Transverse colon (tissue), 4 donors: ENCODE data around the gene ATP8B2. TPM values are rescaled to one million over a fixed set of nuclear protein-coding genes. Genes with fewer than 3 reads are reported as not detected.
"Not testable (repeated sequence)": the region's sequence is repeated elsewhere in the genome, so short reads cannot be mapped to it uniquely, and the experiment has no call there.

ENCODE experiments used
- DNase-seq: peaks from one replicate; pipeline ENCODE4 v3.0.0-alpha.2; 2019
- H3K27ac ChIP-seq, 4 donors: fragments of 200-600 bp; sonication (generic); 2 replicates each; pipeline ENCODE4 v1.5.1; 2016 to 2018; ENCODE audit warnings: inconsistent platforms in 4 of 4
- H3K27me3 ChIP-seq: fragments of 200-600 bp; sonication (generic); 2 replicates; pipeline ENCODE4 v1.5.1; 2017; ENCODE audit warnings: inconsistent platforms
- H3K36me3 ChIP-seq, 4 donors: fragments of 200-600 bp; sonication (generic); 2 replicates each; pipeline ENCODE4 v1.5.1; 2017 to 2019; ENCODE audit warnings: inconsistent platforms in 4 of 4
- H3K4me1 ChIP-seq, 4 donors: fragments of 200-600 bp; sonication (generic); 2 replicates each; pipeline ENCODE4 v1.5.1; 2017 to 2020; ENCODE audit warnings: inconsistent platforms in 4 of 4
- H3K4me3 ChIP-seq, 4 donors: fragments of 200-600 bp; sonication (generic); 1 replicate in 1 of 4; 2 replicates in 3 of 4; pipeline versions ENCODE4 v1.5.1 to v1.6.1; 2017 to 2019; ENCODE audit warnings: inconsistent platforms in 4 of 4
- H3K9me3 ChIP-seq, 2 donors: fragments of 200-600 bp; sonication (generic); 2 replicates each; pipeline ENCODE4 v1.5.1; 2017 to 2019; ENCODE audit warnings: inconsistent platforms in 2 of 2
- EP300 ChIP-seq: sonication (generic); formaldehyde crosslinking; IDR thresholded peaks from one replicate; pipeline ENCODE4 v1.6.1; 2017; ENCODE audit warnings: antibody characterized with exemption, low read depth
- POLR2A ChIP-seq: fragments of 450-650 bp; IDR thresholded peaks from one replicate; pipeline ENCODE4 v1.6.1; 2016; ENCODE audit warnings: antibody characterized with exemption, mild to moderate bottlenecking, moderate library complexity
- POLR2AphosphoS5 ChIP-seq, 3 donors: sonication (generic); formaldehyde crosslinking; IDR thresholded peaks; one replicate each; pipeline ENCODE4 v1.6.1; 2016; ENCODE audit warnings: antibody characterized with exemption in 3 of 3
- WGBS, 2 donors: methylation state at CpG; one replicate each; pipeline ENCODE4 v1.1.5; 2018; ENCODE audit warnings: low coverage in 1 of 2; 5-methylcytosine and 5-hydroxymethylcytosine counted together
- in situ Hi-C, 4 donors: fragments of 200-750 bp; cut with MboI; loops; one replicate each; pipeline versions ENCODE4 v1.15.0 to v1.15.1; 2017; ENCODE audit warnings: low sequenced_read_pairs in 3 of 4, low pct_ligation_motif_present in 1 of 4, low pct_unique_long_range_greater_than_20kb in 1 of 4
- intact Hi-C: fragments of 100-400 bp; cut with DNase I; formaldehyde crosslinking; loops from one replicate; pipeline ENCODE4 v1.15.1; 2023; ENCODE audit warnings: low total_unique reads
- total RNA-seq, 4 donors: library from RNA; depleted of rRNA; stranded (reverse); fragments of >200 nt; gene quantifications; one replicate each; pipeline ENCODE4 v1.1.0, GENCODE V29; 2016
- TF ChIP-seq, protein P1 (sequence below), 5 experiments: fragments of 200-600 bp in 3 of 5; fragments of 450-650 bp in 2 of 5; sonication (generic) in 3 of 5; IDR thresholded peaks; 1 replicate in 2 of 5; 2 replicates in 3 of 5; pipeline ENCODE4 v1.5.1; 2016 to 2017; ENCODE audit warnings: antibody characterized with exemption in 5 of 5, inconsistent platforms in 3 of 5, mild to moderate bottlenecking in 2 of 5, moderate library complexity in 1 of 5

ATP8B2 gene
- total RNA-seq, 4 donors from 2014 or later = 6.0 to 78.6 (median 24.9) TPM

DNA sequence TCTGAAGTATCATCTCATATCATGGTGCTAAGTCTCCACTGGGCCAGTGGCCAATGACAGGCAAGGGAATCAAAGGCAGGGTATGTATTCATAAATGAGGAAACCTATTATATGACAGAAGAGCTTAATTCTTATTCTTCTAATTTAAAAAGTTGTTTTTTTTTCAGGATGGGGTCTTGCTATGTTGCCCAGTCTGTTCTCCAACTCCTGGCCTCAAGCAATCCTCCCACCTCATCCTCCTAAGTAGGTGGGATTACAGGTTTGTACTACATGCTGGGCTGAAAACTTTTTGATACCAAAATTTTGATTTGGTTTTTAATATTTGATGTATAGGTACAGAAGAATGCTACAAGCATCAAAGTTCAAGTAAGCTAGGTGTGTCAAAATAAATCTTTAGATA is 35.0 kb downstream of the ATP8B2 start:
- intact Hi-C loops = no loop called here
- Histone ChIP-seq H3K27ac (no peak overlapping the region), H3K36me3 (no peaks in the 10 kb centered on the region), H3K4me1 (no peaks in the 10 kb centered on the region), H3K4me3 (no peak overlapping the region), H3K9me3 (no peaks in the 10 kb centered on the region), H3K27me3 (no peaks in the 10 kb centered on the region)
- no peak for DNase-seq
- in situ Hi-C loops = no loop called here
- no peak for TF ChIP-seq POLR2AphosphoS5 (IDR thresholded peaks at IDR 0.05)
- TF ChIP-seq POLR2A = no peak
- no peak for TF ChIP-seq EP300
- TF ChIP-seq, protein P1, sequence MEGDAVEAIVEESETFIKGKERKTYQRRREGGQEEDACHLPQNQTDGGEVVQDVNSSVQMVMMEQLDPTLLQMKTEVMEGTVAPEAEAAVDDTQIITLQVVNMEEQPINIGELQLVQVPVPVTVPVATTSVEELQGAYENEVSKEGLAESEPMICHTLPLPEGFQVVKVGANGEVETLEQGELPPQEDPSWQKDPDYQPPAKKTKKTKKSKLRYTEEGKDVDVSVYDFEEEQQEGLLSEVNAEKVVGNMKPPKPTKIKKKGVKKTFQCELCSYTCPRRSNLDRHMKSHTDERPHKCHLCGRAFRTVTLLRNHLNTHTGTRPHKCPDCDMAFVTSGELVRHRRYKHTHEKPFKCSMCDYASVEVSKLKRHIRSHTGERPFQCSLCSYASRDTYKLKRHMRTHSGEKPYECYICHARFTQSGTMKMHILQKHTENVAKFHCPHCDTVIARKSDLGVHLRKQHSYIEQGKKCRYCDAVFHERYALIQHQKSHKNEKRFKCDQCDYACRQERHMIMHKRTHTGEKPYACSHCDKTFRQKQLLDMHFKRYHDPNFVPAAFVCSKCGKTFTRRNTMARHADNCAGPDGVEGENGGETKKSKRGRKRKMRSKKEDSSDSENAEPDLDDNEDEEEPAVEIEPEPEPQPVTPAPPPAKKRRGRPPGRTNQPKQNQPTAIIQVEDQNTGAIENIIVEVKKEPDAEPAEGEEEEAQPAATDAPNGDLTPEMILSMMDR (IDR thresholded peaks at IDR 0.05) = no peak

DNA sequence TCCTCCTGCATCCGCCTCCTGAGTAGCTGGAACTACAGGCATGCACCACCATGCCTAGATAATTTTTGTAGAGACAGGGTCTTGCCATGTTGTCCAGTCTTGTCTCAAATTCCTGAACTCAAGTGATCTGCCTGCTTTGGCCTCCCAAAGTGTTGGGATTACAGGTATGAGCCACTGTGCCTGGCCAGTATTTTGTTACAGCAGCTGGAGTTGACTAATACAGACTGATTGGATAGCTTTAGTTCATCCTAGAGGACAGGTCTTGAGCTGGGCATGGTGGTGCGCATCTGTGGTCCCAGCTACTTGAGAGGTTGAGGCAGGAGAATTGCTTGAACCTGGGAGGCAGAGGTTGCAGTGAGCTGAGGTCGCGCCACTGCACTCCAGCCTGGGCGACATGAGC is 35.6 kb downstream of the ATP8B2 start:
- DNase-seq, H3K4me3 ChIP-seq, H3K27ac ChIP-seq, H3K4me1 ChIP-seq, H3K27me3 ChIP-seq, in situ Hi-C loops, H3K36me3 ChIP-seq, H3K9me3 ChIP-seq, intact Hi-C loops: not testable (repeated sequence)
- 89% methylated on average over 3 to 5 of the region's 5 CpGs for WGBS, 2 donors

DNA sequence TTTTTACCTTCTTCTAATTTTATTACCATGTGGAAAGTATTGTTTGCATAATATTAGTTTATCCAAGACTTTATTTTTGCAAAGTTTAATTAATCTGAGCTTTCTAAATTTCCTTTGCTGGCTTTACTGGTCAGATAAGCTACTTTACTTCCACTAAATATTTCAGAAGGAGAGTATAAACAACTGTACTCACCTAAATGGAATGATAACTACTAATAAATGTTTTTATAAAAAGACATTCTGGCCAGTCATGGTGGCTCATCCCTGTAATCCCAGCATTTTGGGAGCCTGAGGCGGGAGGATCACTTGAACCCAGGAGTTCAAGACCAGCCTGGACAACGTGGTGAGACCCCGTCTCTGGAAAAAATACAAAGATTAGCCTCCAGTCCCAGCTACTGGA is 36.0 kb downstream of the ATP8B2 start:
- no peak overlapping the region for H3K27ac ChIP-seq
- H3K4me1 ChIP-seq = no peaks in the 10 kb centered on the region
- no peaks in the 10 kb centered on the region for H3K36me3 ChIP-seq
- no peak for TF ChIP-seq POLR2A
- TF ChIP-seq POLR2AphosphoS5 (IDR thresholded peaks at IDR 0.05) = no peak
- TF ChIP-seq, protein P1 (IDR thresholded peaks at IDR 0.05) = no peak
- no peak for TF ChIP-seq EP300
- H3K4me3 ChIP-seq = no peak overlapping the region
- no peak for DNase-seq
- in situ Hi-C loops = no loop called here
- WGBS, 2 donors = 59 to 78% methylated on average over 3 of the region's 3 CpGs
- H3K27me3 ChIP-seq = no peaks in the 10 kb centered on the region
- no peaks in the 10 kb centered on the region for H3K9me3 ChIP-seq
- intact Hi-C loops = no loop called here

DNA sequence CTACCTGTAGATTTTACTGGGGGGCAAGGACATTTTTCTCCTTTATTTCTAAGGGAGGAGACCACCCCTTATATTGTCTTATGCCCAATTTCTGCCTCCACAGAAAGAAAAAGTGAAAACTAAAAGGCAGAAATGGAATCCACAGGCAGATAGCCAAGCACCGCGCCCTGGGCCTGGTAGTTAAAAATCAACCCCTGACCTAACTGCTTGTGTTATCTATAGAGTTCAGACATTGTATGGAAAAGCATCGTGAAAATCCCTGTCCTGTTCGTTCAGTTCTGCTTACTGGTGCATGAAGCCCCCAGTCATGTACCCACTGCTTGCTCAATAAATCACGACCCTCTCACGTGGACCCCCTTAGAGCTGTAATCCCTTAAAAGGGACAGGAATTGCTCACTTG is 46.1 kb downstream of the ATP8B2 start:
- peak; percentile 67 for DNase-seq
- no peaks in the 10 kb centered on the region for H3K9me3 ChIP-seq

DNA sequence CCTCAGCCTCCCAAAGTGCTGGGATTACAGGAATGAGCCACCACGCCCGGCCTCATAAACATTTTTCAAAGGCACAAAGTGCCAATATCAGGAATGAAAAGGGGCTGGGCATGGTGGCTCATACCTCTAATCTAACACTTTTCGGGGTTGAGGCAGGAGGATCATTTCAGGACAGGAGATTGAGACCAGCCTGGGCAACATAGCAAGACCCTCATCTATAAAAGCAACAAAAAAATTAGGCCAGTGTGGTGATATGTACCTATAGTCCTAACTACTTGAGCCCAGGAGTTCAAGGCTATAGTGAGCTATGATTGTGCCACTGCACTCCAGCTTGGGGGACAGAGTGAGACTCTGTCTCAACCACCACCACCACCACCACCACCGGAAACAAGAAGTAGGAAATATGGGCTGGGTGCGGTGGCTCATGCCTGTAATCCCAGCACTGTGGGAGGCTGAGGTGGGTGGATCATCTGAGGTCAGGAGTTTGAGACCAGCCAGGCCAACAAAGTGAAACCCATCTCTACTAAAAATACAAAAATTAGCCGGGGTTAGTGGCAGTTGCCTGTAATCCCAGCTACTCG is 48.5 kb downstream of the ATP8B2 start:
- in situ Hi-C loops, intact Hi-C loops: not testable (repeated sequence)

More for the DNA sequence above, 46.1 kb downstream of the ATP8B2 start:
- Histone ChIP-seq H3K4me1 (peaks cover 0 to 7% (median 0%) of the 10 kb centered on the region in 4 donors), H3K36me3 (no peaks in the 10 kb centered on the region), H3K27me3 (no peaks in the 10 kb centered on the region), H3K27ac (peak overlapping the region in 3 of 4 donors; percentile 16 to 43 (median 31)), H3K4me3 (no peak overlapping the region)
- WGBS, 2 donors = 58 to 63% methylated on average over 4 to 6 of the region's 6 CpGs
- intact Hi-C loops (no loop called here), in situ Hi-C loops (no loop called here)
- TF ChIP-seq, protein P1 (IDR thresholded peaks at IDR 0.05) = no peak
- TF ChIP-seq EP300 = no peak
- no peak for TF ChIP-seq POLR2A
- TF ChIP-seq POLR2AphosphoS5 (IDR thresholded peaks at IDR 0.05) = no peak

More for the DNA sequence above, 48.5 kb downstream of the ATP8B2 start:
- not testable (repeated sequence) for H3K4me1 ChIP-seq, H3K9me3 ChIP-seq, H3K36me3 ChIP-seq, DNase-seq, H3K27me3 ChIP-seq, H3K27ac ChIP-seq, H3K4me3 ChIP-seq
- WGBS, 2 donors = 81% methylated on average over 7 of the region's 7 CpGs; no CpG with 5 or more reads in 1 of the 2 donors
